MM.1S (cell line): Measurements from ENCODE around the gene GRIN1.

ENCODE experiments used
- DNase-seq: peaks from one replicate; pipeline ENCODE4 v3.0.0-alpha.2; 2015
- H2AFZ ChIP-seq: fragments of 300-600 bp; sonication (generic); 2 replicates; pipeline ENCODE4 v1.6.0; 2016; ENCODE audit warnings: antibody characterized with exemption, low read length
- H3F3A ChIP-seq: fragments of 300-600 bp; sonication (generic); 2 replicates; pipeline ENCODE4 v1.6.1; 2016; ENCODE audit warnings: mild to moderate bottlenecking, antibody characterized with exemption, low read length, moderate library complexity, mixed read lengths; ENCODE audit not compliant: insufficient read depth
- H3K27ac ChIP-seq: fragments of 300-600 bp; sonication (generic); 2 replicates; pipeline ENCODE4 v1.5.1; 2016; ENCODE audit warnings: mild to moderate bottlenecking, low read length
- H3K27me3 ChIP-seq: fragments of 300-600 bp; sonication (generic); replicated peaks from 2 replicates; pipeline ENCODE4 v1.6.0; 2016; ENCODE audit warnings: low read length; ENCODE audit not compliant: insufficient read depth
- H3K36me3 ChIP-seq: fragments of 300-600 bp; sonication (generic); replicated peaks from 2 replicates; pipeline ENCODE4 v1.6.1; 2016; ENCODE audit warnings: mild to moderate bottlenecking, low read length, mixed read lengths; ENCODE audit not compliant: insufficient read depth
- H3K4me1 ChIP-seq: fragments of 300-600 bp; sonication (generic); 2 replicates; pipeline ENCODE4 v1.6.1; 2016; ENCODE audit warnings: low read length, mixed read lengths
- H3K4me2 ChIP-seq: fragments of 300-600 bp; sonication (generic); 2 replicates; pipeline ENCODE4 v1.6.0; 2016; ENCODE audit warnings: low read depth, low read length
- H3K4me3 ChIP-seq: fragments of 300-600 bp; sonication (generic); 2 replicates; pipeline ENCODE4 v1.5.1; 2016; ENCODE audit warnings: low read length, mixed read lengths
- H3K79me2 ChIP-seq: fragments of 300-600 bp; sonication (generic); 2 replicates; pipeline ENCODE4 v1.6.1; 2016; ENCODE audit warnings: mixed run types, low read length, mixed read lengths
- H3K9ac ChIP-seq: fragments of 300-600 bp; sonication (generic); 2 replicates; pipeline ENCODE4 v1.6.1; 2016; ENCODE audit warnings: low read length, mixed read lengths
- H3K9me2 ChIP-seq: fragments of 300-600 bp; sonication (generic); replicated peaks from 2 replicates; pipeline ENCODE4 v1.6.1; 2016; ENCODE audit warnings: mild to moderate bottlenecking, low read length, mixed read lengths; ENCODE audit not compliant: insufficient read depth
- H3K9me3 ChIP-seq: fragments of 300-600 bp; sonication (generic); replicated peaks from 2 replicates; pipeline ENCODE4 v1.6.1; 2016; ENCODE audit warnings: mild to moderate bottlenecking, low read length, mixed read lengths; ENCODE audit not compliant: insufficient read depth
- H4K20me1 ChIP-seq: fragments of 300-600 bp; sonication (generic); 2 replicates; pipeline ENCODE4 v1.6.1; 2016; ENCODE audit warnings: mild to moderate bottlenecking, low read length, moderate library complexity, mixed read lengths; ENCODE audit not compliant: insufficient read depth
- EZH2 ChIP-seq: fragments of 300-600 bp; sonication (generic); optimal IDR thresholded peaks from 2 replicates; pipeline ENCODE3; 2017; ENCODE audit warnings: low read depth, mild to moderate bottlenecking, antibody characterized with exemption, low read length, mixed read lengths
- EZH2phosphoT487 ChIP-seq: fragments of 300-600 bp; sonication (generic); IDR thresholded peaks from 2 replicates; pipeline ENCODE4 v1.6.1; 2018; ENCODE audit warnings: antibody characterized with exemption, low read length
- TF ChIP-seq, protein P1 (sequence below): fragments of 300-600 bp; sonication (generic); IDR thresholded peaks from 2 replicates; pipeline ENCODE4 v1.5.1; 2016; ENCODE audit warnings: antibody characterized with exemption, low read length, mixed read lengths

Gene GRIN1

DNA sequence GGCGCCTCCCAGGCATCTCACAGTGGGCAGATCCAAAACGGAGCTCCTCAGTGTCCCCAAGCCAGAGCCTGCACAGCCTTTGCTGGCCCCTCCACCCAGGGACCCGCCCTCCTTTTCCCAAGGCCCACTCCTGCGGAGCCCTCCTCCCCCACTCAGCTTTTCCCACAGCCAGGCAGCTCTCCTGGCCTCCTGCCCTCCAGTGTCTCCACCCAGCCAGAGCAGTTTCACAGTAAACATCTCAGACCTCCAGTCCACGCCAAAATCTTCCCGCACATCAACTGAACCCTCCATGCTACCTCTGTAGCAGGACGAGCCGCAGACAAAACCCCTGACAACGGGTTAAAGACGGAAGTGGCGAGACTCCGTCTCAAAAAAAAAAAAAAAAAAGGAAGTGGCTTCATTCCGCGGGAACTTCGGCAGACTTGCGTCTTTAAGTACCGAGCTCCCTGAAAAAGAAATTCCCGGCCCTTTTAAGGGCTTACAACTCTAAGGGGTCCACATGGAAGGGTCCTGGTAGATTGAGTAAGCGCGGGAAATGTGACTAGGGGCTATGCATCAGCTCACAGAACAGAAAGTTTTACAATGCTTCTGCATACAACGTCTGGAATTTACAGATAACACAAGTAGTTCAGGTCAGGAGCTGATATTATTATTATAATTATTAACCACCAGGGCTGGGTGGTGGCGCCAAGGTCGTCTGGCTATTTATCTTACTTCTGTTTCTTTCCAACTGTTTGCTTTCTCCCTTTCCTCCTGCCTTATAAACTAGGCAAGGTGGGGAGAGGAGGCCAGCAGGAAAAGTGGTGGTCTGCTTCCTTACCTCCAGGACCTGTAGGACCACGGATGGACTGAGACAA lies 11.4 kb upstream of the GRIN1 start:
- Histone ChIP-seq H4K20me1 (no peaks in the 10 kb centered on the region), H3F3A (peaks cover 12% of the 10 kb centered on the region), H3K36me3 (no peaks in the 10 kb centered on the region), H3K9ac (peak overlapping the region; percentile 30; the same call in 1 of the 2 replicates), H3K4me3 (peak overlapping the region; percentile 75), H3K9me3 (no peaks in the 10 kb centered on the region), H3K27me3 (peaks cover 33% of the 10 kb centered on the region), H3K4me1 (peaks cover 13% of the 10 kb centered on the region), H3K79me2 (no peaks in the 10 kb centered on the region), H3K27ac (no peak overlapping the region), H3K9me2 (no peaks in the 10 kb centered on the region), H2AFZ (peak overlapping the region; percentile 64), H3K4me2 (peak overlapping the region; percentile 83)
- DNase-seq = peak; percentile 42
- TF ChIP-seq, protein P1, sequence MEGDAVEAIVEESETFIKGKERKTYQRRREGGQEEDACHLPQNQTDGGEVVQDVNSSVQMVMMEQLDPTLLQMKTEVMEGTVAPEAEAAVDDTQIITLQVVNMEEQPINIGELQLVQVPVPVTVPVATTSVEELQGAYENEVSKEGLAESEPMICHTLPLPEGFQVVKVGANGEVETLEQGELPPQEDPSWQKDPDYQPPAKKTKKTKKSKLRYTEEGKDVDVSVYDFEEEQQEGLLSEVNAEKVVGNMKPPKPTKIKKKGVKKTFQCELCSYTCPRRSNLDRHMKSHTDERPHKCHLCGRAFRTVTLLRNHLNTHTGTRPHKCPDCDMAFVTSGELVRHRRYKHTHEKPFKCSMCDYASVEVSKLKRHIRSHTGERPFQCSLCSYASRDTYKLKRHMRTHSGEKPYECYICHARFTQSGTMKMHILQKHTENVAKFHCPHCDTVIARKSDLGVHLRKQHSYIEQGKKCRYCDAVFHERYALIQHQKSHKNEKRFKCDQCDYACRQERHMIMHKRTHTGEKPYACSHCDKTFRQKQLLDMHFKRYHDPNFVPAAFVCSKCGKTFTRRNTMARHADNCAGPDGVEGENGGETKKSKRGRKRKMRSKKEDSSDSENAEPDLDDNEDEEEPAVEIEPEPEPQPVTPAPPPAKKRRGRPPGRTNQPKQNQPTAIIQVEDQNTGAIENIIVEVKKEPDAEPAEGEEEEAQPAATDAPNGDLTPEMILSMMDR = no peak
- TF ChIP-seq EZH2phosphoT487 (no peak), EZH2 (no peak)

DNA sequence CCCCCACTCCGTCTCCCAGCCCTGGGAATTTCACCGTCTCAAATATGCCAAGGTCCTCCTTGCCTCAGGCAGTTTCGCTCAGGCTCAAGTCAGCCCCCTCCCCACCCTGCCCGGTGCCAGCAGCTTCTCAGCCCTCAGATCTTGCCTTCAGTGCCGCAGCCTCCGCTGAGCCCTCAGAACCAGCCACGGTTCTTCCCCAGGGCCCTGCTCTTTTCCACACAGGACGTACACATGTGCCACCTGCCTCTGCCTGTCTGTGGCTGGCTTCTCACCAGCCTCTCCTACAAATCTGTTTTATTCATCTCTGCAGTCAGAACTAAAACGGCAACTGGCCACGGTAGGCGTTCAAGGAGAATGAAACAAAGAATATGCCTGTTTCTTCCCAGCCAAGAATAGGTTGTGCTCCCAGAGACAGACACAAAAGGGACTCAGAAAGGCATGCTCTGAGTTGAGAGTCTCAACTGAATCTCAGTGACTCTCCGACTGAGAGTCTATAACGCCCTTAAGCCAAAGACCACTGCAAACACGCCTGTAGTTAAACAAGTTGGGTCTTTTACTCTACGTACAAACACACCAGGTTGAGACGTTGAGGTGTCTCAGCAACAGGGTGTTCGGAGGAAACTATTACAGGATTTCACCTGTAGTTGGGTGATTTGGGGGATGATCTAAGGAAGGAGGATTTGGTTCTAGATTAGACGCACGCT lies 10.6 kb upstream of the GRIN1 start:
- Histone ChIP-seq H3K79me2 (no peaks in the 10 kb centered on the region), H3F3A (peaks cover 9% of the 10 kb centered on the region; the same call in 1 of the 2 replicates), H3K9ac (no peak overlapping the region; the same call in 1 of the 2 replicates)

DNA sequence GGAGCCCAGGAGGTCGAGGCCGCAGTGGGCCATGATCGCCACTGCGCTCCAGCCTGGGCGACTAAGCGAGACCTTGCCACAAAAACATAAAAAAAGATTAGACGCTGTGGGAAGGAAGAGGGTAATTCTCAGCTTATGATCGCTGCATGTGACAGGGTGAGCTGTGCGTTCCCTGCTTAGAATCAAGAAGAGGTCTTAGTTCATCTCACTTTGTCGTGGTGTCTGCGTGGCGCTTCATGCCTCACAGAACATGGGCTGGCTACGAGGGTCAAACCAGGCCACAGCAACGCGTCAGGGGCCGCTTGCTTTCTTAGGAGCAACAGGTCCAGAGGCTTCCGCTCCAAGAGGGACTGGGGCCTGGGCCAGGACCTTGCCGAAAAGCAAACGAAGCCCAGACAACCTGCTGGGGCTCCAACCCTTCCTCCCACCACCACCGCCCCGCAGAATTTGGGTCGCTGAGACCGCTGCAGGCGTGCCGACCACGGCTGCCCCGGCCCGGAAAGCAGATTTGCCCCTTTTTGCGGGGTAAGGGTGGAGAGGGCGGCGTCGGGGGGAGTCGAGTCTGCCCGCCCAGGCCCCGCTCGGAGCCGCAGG lies 10.0 kb upstream of the GRIN1 start:
- Histone ChIP-seq H3K36me3 (no peaks in the 10 kb centered on the region), H3K9me2 (no peaks in the 10 kb centered on the region), H3K27ac (no peak overlapping the region), H2AFZ (peak overlapping the region; percentile 80), H3K79me2 (no peaks in the 10 kb centered on the region), H3K4me2 (peak overlapping the region; percentile 83), H3K9me3 (no peaks in the 10 kb centered on the region), H3K9ac (peak overlapping the region; percentile 47; the same call in 1 of the 2 replicates), H3K27me3 (peaks cover 42% of the 10 kb centered on the region), H3F3A (peaks cover 9% of the 10 kb centered on the region; the same call in 1 of the 2 replicates), H3K4me1 (0 out of 2 replicates have a peak, but pooled peaks cover 8% of the 10 kb centered on the region), H3K4me3 (peak overlapping the region; percentile 75), H4K20me1 (no peaks in the 10 kb centered on the region)
- peak; percentile 5 for DNase-seq
- TF ChIP-seq, protein P1 = no peak
- TF ChIP-seq EZH2phosphoT487 (no peak), EZH2 (no peak)

More for the DNA sequence above, 10.6 kb upstream of the GRIN1 start:
- Histone ChIP-seq H3K36me3 (no peaks in the 10 kb centered on the region), H2AFZ (no peak overlapping the region), H3K4me1 (peaks cover 10% of the 10 kb centered on the region; the same call in 1 of the 2 replicates), H3K27me3 (peaks cover 39% of the 10 kb centered on the region), H4K20me1 (no peaks in the 10 kb centered on the region), H3K9me2 (no peaks in the 10 kb centered on the region), H3K4me3 (peak overlapping the region; percentile 75; the same call in 1 of the 2 replicates), H3K4me2 (peak overlapping the region; percentile 83), H3K9me3 (no peaks in the 10 kb centered on the region), H3K27ac (no peak overlapping the region)
- peak; percentile 7 for DNase-seq
- TF ChIP-seq EZH2phosphoT487 (no peak), EZH2 (no peak)
- TF ChIP-seq, protein P1 = no peak
